Motor neuron (in vitro differentiated cells): ENCODE results near the gene CASP6. TPM values are rescaled to one million over a fixed set of nuclear protein-coding genes. Genes with fewer than 3 reads are reported as not detected.

Source experiments
- ATAC-seq, 8 experiments: fragments of 200-7000 bp; cut with Tn5 transposase; replicated peaks in 6 of 8; 2 replicates each; pipeline ENCODE4 v1.8.0; 2021; ENCODE audit warnings: mild to moderate bottlenecking in 8 of 8, moderate library complexity in 8 of 8
- H3K27ac ChIP-seq, 2 donors: fragments of 250-450 bp; sonication (Bioruptor Pico); 2 replicates each; pipeline ENCODE4 v1.9.0; 2021; ENCODE audit warnings: antibody characterized with exemption in 2 of 2, mild to moderate bottlenecking in 2 of 2, moderate library complexity in 1 of 2
- H3K4me1 ChIP-seq, 2 donors: fragments of 250-450 bp; sonication (Bioruptor Pico); replicated peaks in 1 of 2; 2 replicates each; pipeline ENCODE4 v1.6.1; 2021; ENCODE audit warnings: antibody characterized with exemption in 2 of 2, mild to moderate bottlenecking in 2 of 2, moderate library complexity in 1 of 2
- H3K4me3 ChIP-seq, 5 donors: fragments of 250-450 bp; sonication (Bioruptor Pico); 2 replicates each; pipeline ENCODE4 v1.9.0; 2021; ENCODE audit warnings: antibody characterized with exemption in 5 of 5, mild to moderate bottlenecking in 5 of 5, moderate library complexity in 4 of 5
- WGBS, 10 experiments: fragments of 450-650 bp; shearing (Covaris generic); methylation state at CpG; one replicate each; pipeline ENCODE4 v1.0.0; 2022; 5-methylcytosine and 5-hydroxymethylcytosine counted together
- in situ Hi-C, 9 experiments: fragments of 400-800 bp; cut with MboI; loops; one replicate each; pipeline ENCODE4 v1.15.0; 2021; ENCODE audit warnings: low sequenced_read_pairs in 9 of 9, low pct_unique_long_range_greater_than_20kb in 2 of 9; ENCODE audit not compliant: unreplicated experiment in 9 of 9
- total RNA-seq, 8 experiments: library from RNA; unstranded; fragments of 300-600 nt; gene quantifications; 2 replicates each; pipeline versions ENCODE4 v1.2.3 to v1.2.4, GENCODE V29; 2022

CASP6 gene
- total RNA-seq, 8 experiments from 2014 or later, result 6.1 to 15.4 (median 8.2) TPM

GRCh38 chr4:109675843-109676242 lies 27.4 kb downstream of the CASP6 start:
- H3K27ac ChIP-seq, result no peak overlapping the region
- H3K4me3 ChIP-seq, result no peak overlapping the region
- in situ Hi-C loops, result no loop called here
- H3K4me1 ChIP-seq, result no peaks in the 10 kb centered on the region
- WGBS, 10 experiments, result 67 to 100% (median 91%) methylated on average over 1 of the region's 1 CpG; no CpG with 5 or more reads in 4 of the 10 experiments
- ATAC-seq, result no peak

- no peak for ATAC-seq
- 57 to 100% (median 90%) methylated on average over 1 to 3 of the region's 3 CpGs; no CpG with 5 or more reads in 3 of the 10 experiments for WGBS, 10 experiments
- in situ Hi-C loops, result no loop called here
- H3K4me1 ChIP-seq, result no peaks in the 10 kb centered on the region
- H3K4me3 ChIP-seq, result no peak overlapping the region
- no peak overlapping the region for H3K27ac ChIP-seq
Observed at GRCh38 chr4:109675181-109675580, 28.1 kb downstream of the CASP6 start.

GRCh38 chr4:109673303-109673702 lies 29.9 kb downstream of the CASP6 start:
- Histone ChIP-seq H3K27ac (no peak overlapping the region), H3K4me3 (no peak overlapping the region), H3K4me1 (no peaks in the 10 kb centered on the region)
- in situ Hi-C loops, result no loop called here
- no peak for ATAC-seq
- WGBS, 10 experiments, result 80 to 100% (median 93%) methylated on average over 1 of the region's 1 CpG; no CpG with 5 or more reads in 6 of the 10 experiments

- Histone ChIP-seq H3K27ac (no peak overlapping the region), H3K4me1 (no peaks in the 10 kb centered on the region), H3K4me3 (no peak overlapping the region)
- no peak for ATAC-seq
- in situ Hi-C loops, result no loop called here
Observed at GRCh38 chr4:109672169-109672930, 30.9 kb downstream of the CASP6 start.

- no peak for ATAC-seq
- Histone ChIP-seq H3K27ac (no peak overlapping the region), H3K4me1 (no peaks in the 10 kb centered on the region), H3K4me3 (no peak overlapping the region)
- in situ Hi-C loops, result no loop called here
Observed at GRCh38 chr4:109671350-109671749, 31.9 kb downstream of the CASP6 start.

GRCh38 chr4:109665783-109666485 lies 37.3 kb downstream of the CASP6 start:
- Histone ChIP-seq H3K4me3 (no peak overlapping the region), H3K4me1 (peaks cover 0 to 7% of the 10 kb centered on the region in 2 donors), H3K27ac (no peak overlapping the region)
- 52 to 100% (median 93%) methylated on average over 1 to 5 of the region's 5 CpGs for WGBS, 10 experiments
- in situ Hi-C loops, result no loop called here
- peak in 1 of 8 experiments; percentile 24 for ATAC-seq

- H3K27ac ChIP-seq, result no peak overlapping the region
- in situ Hi-C loops, result no loop called here
- 0 to 57% (median 25%) methylated on average over 1 to 3 of the region's 3 CpGs; no CpG with 5 or more reads in 1 of the 10 experiments for WGBS, 10 experiments
- H3K4me1 ChIP-seq, result peaks cover 0 to 7% of the 10 kb centered on the region in 2 donors
- H3K4me3 ChIP-seq, result no peak overlapping the region
- ATAC-seq, result peak in 1 of 8 experiments; percentile 35
Observed at GRCh38 chr4:109662771-109663170, 40.5 kb downstream of the CASP6 start.

GRCh38 chr4:109662116-109662515 lies 41.1 kb downstream of the CASP6 start:
- Histone ChIP-seq H3K4me1 (peaks cover 0 to 7% of the 10 kb centered on the region in 2 donors), H3K4me3 (no peak overlapping the region), H3K27ac (no peak overlapping the region)
- in situ Hi-C loops, result no loop called here
- peak in 2 of 8 experiments; percentile 23 to 32 for ATAC-seq
- 20 to 60% (median 40%) methylated on average over 1 to 2 of the region's 2 CpGs; no CpG with 5 or more reads in 5 of the 10 experiments for WGBS, 10 experiments

GRCh38 chr4:109658871-109659410 lies 44.3 kb downstream of the CASP6 start:
- Histone ChIP-seq H3K4me3 (no peak overlapping the region), H3K4me1 (peaks cover 0 to 7% of the 10 kb centered on the region in 2 donors), H3K27ac (no peak overlapping the region)
- WGBS, 10 experiments, result 50 to 100% (median 88%) methylated on average over 1 to 6 of the region's 6 CpGs
- no peak for ATAC-seq
- in situ Hi-C loops, result no loop called here

GRCh38 chr4:109657854-109658418 lies 45.3 kb downstream of the CASP6 start:
- Histone ChIP-seq H3K4me1 (peaks cover 0 to 2% of the 10 kb centered on the region in 2 donors), H3K27ac (no peak overlapping the region), H3K4me3 (no peak overlapping the region)
- 0 to 97% (median 74%) methylated on average over 1 to 7 of the region's 9 CpGs; no CpG with 5 or more reads in 2 of the 10 experiments for WGBS, 10 experiments
- peak in 2 of 8 experiments; percentile 84 to 93 for ATAC-seq
- in situ Hi-C loops, result no loop called here

GRCh38 chr4:109655396-109655795 lies 47.8 kb downstream of the CASP6 start:
- Histone ChIP-seq H3K4me1 (no peaks in the 10 kb centered on the region), H3K27ac (no peak overlapping the region), H3K4me3 (no peak overlapping the region)
- 0 to 56% (median 18%) methylated on average over 1 to 3 of the region's 6 CpGs; no CpG with 5 or more reads in 6 of the 10 experiments for WGBS, 10 experiments
- in situ Hi-C loops, result no loop called here
- no peak for ATAC-seq

GRCh38 chr4:109649872-109650271 lies 53.4 kb downstream of the CASP6 start:
- ATAC-seq, result no peak

GRCh38 chr4:109648997-109649575 lies 54.2 kb downstream of the CASP6 start:
- Histone ChIP-seq H3K4me1 (no peaks in the 10 kb centered on the region), H3K4me3 (no peak overlapping the region), H3K27ac (no peak overlapping the region)
- WGBS, 10 experiments, result 92 to 100% (median 98%) methylated on average over 1 to 2 of the region's 2 CpGs
- no peak for ATAC-seq
- in situ Hi-C loops, result no loop called here

More at GRCh38 chr4:109649872-109650271, 53.4 kb downstream of the CASP6 start:
- Histone ChIP-seq H3K27ac (no peak overlapping the region), H3K4me3 (no peak overlapping the region), H3K4me1 (no peaks in the 10 kb centered on the region)
- WGBS, 10 experiments, result 67 to 100% (median 100%) methylated on average over 1 of the region's 1 CpG; no CpG with 5 or more reads in 5 of the 10 experiments
- in situ Hi-C loops, result no loop called here
